ENCODE results near the gene SPSB1. TPM values are rescaled to one million over a fixed set of nuclear protein-coding genes. Genes with fewer than 3 reads are reported as not detected.

The SPSB1 gene
- total RNA-seq, 1 donor from 2014 or later = 78.6 TPM

DNA sequence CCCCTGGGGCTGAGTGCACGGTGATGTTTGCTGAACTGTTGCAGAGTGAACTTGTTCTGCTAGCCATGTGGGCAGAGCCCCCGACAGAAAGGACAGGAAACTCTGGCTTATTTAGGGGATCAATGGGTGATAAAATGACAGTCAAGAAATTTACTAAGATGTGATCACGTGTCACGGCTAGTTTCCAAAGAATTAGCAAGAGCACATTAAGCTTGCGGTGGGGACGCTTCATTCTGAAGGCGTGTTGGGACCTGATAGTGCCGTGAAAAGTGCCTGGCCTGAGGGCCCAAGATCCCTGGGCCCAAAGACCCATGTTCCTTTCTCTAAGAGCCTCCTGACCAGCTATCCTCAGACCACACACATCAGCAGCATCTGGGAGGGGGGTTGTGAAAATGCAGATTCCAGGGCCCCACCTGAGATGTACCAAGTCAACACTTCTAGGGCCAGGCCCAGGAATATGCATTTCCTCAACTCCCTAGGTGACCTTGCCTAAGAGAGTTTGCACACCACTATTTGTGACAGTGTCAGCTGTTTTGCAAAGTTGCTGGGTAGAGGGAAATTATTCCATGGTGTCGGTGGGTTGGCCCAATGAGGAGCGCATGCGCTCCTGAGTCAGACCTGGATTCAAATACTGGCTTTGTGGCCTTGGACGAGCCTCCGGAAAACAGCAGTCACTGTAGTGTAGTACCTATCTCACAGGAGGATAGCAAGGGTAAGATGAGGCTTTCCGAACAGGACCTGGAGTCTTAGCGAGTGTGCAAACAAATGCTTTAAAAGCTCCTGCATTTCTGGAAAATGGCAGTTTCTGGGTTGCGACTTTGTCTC lies 77.5 kb downstream of the SPSB1 start:
- Mint-ChIP-seq H3K9me3 (ENCODE audit: unreplicated experiment) (peaks cover 11% of the 10 kb centered on the region), H3K4me1 (ENCODE audit: low read depth, unreplicated experiment) (peaks cover 46% of the 10 kb centered on the region), H3K27me3 (ENCODE audit: unreplicated experiment) (peaks cover 22% of the 10 kb centered on the region), H3K4me3 (ENCODE audit: unreplicated experiment) (no peak overlapping the region), H3K27ac (ENCODE audit: unreplicated experiment) (peak overlapping the region; percentile 62), H3K36me3 (ENCODE audit: unreplicated experiment) (no peaks in the 10 kb centered on the region)
- DNase-seq = no peak
- TF ChIP-seq, protein P1, sequence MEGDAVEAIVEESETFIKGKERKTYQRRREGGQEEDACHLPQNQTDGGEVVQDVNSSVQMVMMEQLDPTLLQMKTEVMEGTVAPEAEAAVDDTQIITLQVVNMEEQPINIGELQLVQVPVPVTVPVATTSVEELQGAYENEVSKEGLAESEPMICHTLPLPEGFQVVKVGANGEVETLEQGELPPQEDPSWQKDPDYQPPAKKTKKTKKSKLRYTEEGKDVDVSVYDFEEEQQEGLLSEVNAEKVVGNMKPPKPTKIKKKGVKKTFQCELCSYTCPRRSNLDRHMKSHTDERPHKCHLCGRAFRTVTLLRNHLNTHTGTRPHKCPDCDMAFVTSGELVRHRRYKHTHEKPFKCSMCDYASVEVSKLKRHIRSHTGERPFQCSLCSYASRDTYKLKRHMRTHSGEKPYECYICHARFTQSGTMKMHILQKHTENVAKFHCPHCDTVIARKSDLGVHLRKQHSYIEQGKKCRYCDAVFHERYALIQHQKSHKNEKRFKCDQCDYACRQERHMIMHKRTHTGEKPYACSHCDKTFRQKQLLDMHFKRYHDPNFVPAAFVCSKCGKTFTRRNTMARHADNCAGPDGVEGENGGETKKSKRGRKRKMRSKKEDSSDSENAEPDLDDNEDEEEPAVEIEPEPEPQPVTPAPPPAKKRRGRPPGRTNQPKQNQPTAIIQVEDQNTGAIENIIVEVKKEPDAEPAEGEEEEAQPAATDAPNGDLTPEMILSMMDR (IDR thresholded peaks at IDR 0.05; ENCODE audit: partially characterized antibody, unreplicated experiment) = no peak

- Mint-ChIP-seq H3K4me1 (ENCODE audit: low read depth, unreplicated experiment) (peaks cover 54% of the 10 kb centered on the region), H3K27ac (ENCODE audit: unreplicated experiment) (peak overlapping the region; percentile 9)
- no peak for DNase-seq
Observed at GRCh38 chr1:9371391-9371935, 78.8 kb downstream of the SPSB1 start.

DNA sequence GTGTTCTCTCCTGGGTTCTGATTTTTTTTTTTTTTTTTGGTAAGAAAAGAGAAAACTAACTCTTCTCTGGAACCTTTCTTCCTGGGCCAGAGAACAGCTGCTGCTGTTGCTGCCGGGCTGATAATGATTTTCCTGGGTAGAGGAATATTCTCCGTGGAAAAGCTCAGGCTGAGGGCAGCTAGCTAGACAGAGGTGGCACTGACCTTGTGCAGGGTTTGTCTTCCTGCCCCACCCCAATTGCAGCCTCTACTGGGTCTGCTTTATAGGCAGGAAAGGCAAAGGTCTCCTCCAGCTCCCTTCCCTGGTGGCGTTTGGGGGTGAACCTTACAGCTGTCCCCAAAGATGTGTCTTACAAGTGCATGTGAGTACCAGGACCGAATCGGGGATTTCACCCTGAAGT lies 79.3 kb downstream of the SPSB1 start:
- no peak for DNase-seq
- Mint-ChIP-seq H3K4me1 (ENCODE audit: low read depth, unreplicated experiment) (peaks cover 54% of the 10 kb centered on the region), H3K4me3 (ENCODE audit: unreplicated experiment) (no peak overlapping the region), H3K9me3 (ENCODE audit: unreplicated experiment) (peaks cover 12% of the 10 kb centered on the region), H3K27me3 (ENCODE audit: unreplicated experiment) (peaks cover 19% of the 10 kb centered on the region), H3K27ac (ENCODE audit: unreplicated experiment) (peak overlapping the region; percentile 38), H3K36me3 (ENCODE audit: unreplicated experiment) (no peaks in the 10 kb centered on the region)
- TF ChIP-seq, protein P1 (IDR thresholded peaks at IDR 0.05; ENCODE audit: partially characterized antibody, unreplicated experiment) = no peak

More at GRCh38 chr1:9371391-9371935, 78.8 kb downstream of the SPSB1 start:
- Mint-ChIP-seq H3K4me3 (ENCODE audit: unreplicated experiment) (no peak overlapping the region), H3K36me3 (ENCODE audit: unreplicated experiment) (no peaks in the 10 kb centered on the region), H3K27me3 (ENCODE audit: unreplicated experiment) (peaks cover 21% of the 10 kb centered on the region), H3K9me3 (ENCODE audit: unreplicated experiment) (peaks cover 12% of the 10 kb centered on the region)
- TF ChIP-seq, protein P1 (IDR thresholded peaks at IDR 0.05; ENCODE audit: partially characterized antibody, unreplicated experiment) = no peak

- DNase-seq = no peak
- Mint-ChIP-seq H3K4me1 (ENCODE audit: low read depth, unreplicated experiment) (peaks cover 52% of the 10 kb centered on the region), H3K9me3 (ENCODE audit: unreplicated experiment) (peaks cover 8% of the 10 kb centered on the region), H3K27ac (ENCODE audit: unreplicated experiment) (peak overlapping the region; percentile 74), H3K4me3 (ENCODE audit: unreplicated experiment) (peak overlapping the region; percentile 7), H3K27me3 (ENCODE audit: unreplicated experiment) (peaks cover 23% of the 10 kb centered on the region), H3K36me3 (ENCODE audit: unreplicated experiment) (no peaks in the 10 kb centered on the region)
- TF ChIP-seq, protein P1 (IDR thresholded peaks at IDR 0.05; ENCODE audit: partially characterized antibody, unreplicated experiment) = no peak
Observed at GRCh38 chr1:9373619-9374018, 80.9 kb downstream of the SPSB1 start.
